K562 (cell line): ENCODE results near the gene DUOX2.

Experiments
- AFF4 ChIP-seq: sonication (generic); formaldehyde crosslinking; IDR thresholded peaks from 2 replicates; pipeline ENCODE4 v1.8.0; 2023; ENCODE audit warnings: mild to moderate bottlenecking, missing genetic modification reagents
- CTCF ChIP-seq, 3 experiments: IDR thresholded peaks in 2 of 3; conservative IDR thresholded peaks in 1 of 3; 2 replicates each; pipeline ENCODE4 v1.5.1; 2011 to 2012; ENCODE audit warnings: low read length in 3 of 3, mild to moderate bottlenecking in 3 of 3, control low read depth in 2 of 3, improper control_type of control experiment in 1 of 3, inconsistent platforms in 1 of 3, low read depth in 1 of 3, mixed read lengths in 1 of 3, moderate library complexity in 1 of 3; ENCODE audit not compliant: insufficient read depth in 2 of 3
- POLR2A ChIP-seq: fragments of 450-650 bp; conservative IDR thresholded peaks from 2 replicates; pipeline ENCODE4 v1.6.1; 2016
- PRDM10 ChIP-seq: fragments of 450-650 bp; IDR thresholded peaks from 2 replicates; pipeline ENCODE4 v1.6.1; 2018; ENCODE audit not compliant: partially characterized antibody
- SREBF2 ChIP-seq: sonication (generic); formaldehyde crosslinking; IDR thresholded peaks from 2 replicates; pipeline ENCODE4 v1.4.0; 2020; ENCODE audit warnings: mild to moderate bottlenecking, missing genetic modification reagents
- SRSF1 ChIP-seq: fragments of 200-400 bp; formaldehyde crosslinking; IDR thresholded peaks from 2 replicates; pipeline ENCODE4 v1.6.1; 2017; ENCODE audit warnings: mild to moderate bottlenecking, low read depth, low read length, moderate library complexity
- TCF7 ChIP-seq: sonication (generic); IDR thresholded peaks from 2 replicates; pipeline ENCODE4 v1.6.1; 2016; ENCODE audit warnings: antibody characterized with exemption, borderline replicate concordance
- TFE3 ChIP-seq: fragments of 450-650 bp; formaldehyde crosslinking; IDR thresholded peaks from 2 replicates; pipeline ENCODE4 v1.4.0; 2020; ENCODE audit warnings: mild to moderate bottlenecking, mixed read lengths
- ZNF12 ChIP-seq: sonication (generic); formaldehyde crosslinking; IDR thresholded peaks from 2 replicates; pipeline ENCODE4 v1.4.0; 2020; ENCODE audit warnings: mild to moderate bottlenecking, missing genetic modification reagents

GRCh38 chr15:45113380-45113990, 487 bp downstream of the DUOX2 start:
- TF ChIP-seq POLR2A (no peak), SREBF2 (CRISPR knock-in tag) (no peak), TCF7 (no peak), PRDM10 (no peak), TFE3 (CRISPR knock-in tag) (no peak), SRSF1 (no peak), AFF4 (CRISPR knock-in tag) (no peak), ZNF12 (CRISPR knock-in tag) (no peak), CTCF (IDR thresholded peaks at IDR 0.05 in 2 of 3, conservative IDR thresholded peaks at IDR 0.05 in 1 of 3; ENCODE audit: insufficient read depth in 2 of 3, low read depth in 1 of 3, low read length in 3 of 3) (no peak)
